GM18511 (cell line): Measurements from ENCODE around the gene GPS1.

Experiments used
- ATAC-seq: cut with Tn5 transposase; IDR thresholded peaks from one replicate; pipeline ENCODE4 v1.9.1; 2021; ENCODE audit warnings: mild to moderate bottlenecking, moderate library complexity; ENCODE audit not compliant: unreplicated experiment

GPS1 gene

DNA sequence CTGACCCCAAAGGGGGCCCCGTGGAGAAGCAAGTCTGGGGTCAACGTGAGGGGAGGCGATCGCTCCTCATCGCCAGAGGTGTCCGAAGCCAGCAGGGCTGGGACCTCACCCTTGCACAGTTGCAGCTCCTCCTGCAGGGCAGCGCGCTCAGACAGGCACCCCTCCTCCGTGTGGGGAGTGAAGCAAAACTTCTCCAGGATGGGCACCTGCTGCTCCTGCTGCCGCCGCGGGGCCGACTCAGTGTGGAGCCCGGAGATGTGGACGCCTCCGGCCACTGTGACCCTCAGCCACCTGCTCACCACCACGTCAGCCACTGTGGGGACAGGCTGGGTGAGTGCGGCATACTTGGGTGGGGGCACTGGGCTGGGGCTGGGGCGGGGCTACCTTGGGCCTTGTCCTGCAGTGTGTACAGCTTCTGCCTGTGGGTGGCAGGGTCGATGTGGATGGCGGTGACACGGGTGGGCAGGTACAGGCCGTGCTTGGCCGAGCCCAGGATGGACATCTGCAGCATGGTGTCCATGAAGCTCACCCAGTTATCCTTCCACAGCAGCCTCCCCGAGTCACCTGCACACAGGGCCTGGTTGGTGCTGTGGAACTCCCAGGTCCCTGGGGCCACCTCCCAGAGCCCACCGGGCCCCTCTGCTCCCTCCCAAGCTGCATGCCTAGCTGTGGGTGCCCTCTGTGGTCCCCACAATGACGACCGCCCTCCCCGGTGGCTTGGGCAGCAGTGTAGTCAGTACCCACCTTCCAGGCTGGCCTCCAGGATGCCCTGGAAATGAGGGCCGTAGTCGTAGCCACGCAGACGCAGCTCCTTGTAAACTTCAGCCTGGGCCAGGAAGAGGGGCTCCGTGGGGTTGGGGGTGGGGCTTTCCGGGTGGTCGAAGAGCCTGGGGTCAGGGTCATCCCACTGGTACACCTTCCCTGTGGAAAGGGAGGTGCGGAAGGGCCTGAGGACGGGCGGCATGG, 35.5 kb downstream of the GPS1 start:
- ATAC-seq: no peak

DNA sequence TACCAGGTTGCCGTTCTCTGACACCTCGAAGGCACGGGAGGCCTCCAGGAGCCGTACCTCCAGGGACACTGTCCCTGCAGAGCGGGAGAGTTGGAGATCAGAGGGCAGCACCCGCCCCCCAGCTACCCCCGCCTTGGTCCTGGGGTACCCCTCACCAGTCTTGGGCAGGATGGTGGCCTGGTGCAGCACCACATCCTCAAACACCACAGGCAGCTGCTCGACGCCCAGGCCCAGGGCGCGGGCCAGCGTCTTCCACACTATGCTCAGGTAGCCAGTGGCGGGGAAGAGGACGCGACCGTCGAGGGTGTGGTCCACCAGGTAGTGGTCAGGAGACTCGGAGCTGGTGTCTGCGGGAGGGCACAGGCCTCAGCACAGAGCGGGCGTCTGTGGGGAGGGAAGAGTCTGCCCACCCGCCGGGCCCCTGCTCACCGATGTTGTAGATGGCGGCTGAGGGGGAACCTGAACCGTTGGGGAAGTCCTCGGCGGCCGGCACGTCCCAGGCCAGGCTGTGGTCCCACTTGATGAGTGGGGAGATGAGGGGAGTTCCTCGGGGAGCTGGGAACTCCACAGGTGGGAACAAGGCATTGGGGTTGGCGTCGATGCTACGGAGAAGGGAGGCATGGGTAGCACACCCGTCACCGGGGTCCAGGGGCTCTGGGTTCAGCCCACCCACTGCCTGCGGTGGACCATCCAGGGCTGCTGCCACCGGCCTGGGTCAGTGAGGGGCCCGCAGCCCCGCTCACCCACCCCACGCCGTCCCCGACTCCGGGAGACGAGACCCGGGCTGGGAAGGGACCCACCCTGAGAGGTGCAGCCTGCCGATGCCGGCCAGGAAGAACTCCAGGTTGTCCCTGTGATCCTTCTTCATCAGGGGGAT, 36.5 kb downstream of the GPS1 start:
- no peak for ATAC-seq

- ATAC-seq: no peak
These were observed 37.4 kb downstream of the GPS1 start for GRCh38 chr17:82088838-82089722.

- ATAC-seq: no peak
These were observed 38.2 kb downstream of the GPS1 start for GRCh38 chr17:82089723-82090548.

- no peak for ATAC-seq
These were observed 39.0 kb downstream of the GPS1 start for GRCh38 chr17:82090549-82091263.

DNA sequence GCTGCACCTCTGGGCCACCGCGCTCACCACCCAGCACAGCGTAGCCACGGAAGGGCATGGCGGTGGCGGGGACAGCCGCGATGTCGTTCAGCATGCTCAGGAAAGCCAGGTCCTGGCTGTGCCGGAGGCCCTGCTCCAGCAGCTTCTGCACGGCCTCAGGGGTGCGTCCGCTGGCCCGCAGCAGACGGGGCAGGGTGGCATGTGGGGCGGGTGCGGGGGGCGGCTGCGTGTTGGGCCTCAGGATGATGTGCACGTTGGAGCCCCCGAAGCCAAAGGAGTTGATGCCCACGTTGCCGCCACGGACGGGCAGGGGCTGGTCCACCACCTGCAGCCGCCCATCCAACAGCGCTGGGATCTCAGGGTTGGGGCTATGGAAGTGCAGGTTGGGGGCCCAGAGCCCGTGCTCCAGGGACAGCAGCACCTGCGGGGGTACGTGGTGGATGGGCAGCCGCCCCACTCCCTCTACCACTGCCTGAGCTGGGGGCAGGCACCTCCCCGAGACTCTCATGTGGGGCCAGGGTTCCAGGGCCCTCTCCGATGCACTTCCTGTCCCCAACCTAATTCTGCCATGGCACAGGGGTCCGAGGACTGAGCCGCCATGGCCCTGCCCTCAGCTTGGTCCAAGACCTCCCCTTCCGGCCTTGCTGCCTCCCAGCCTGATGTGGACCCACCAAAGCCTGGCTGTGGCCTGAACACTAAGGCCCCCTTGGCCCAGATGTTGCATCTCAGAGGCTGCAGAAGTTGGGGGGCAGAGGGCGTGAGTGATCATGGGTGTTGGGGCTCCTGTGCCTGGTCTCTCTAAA, 39.8 kb downstream of the GPS1 start:
- no peak for ATAC-seq

GRCh38 chr17:82092094-82092586, 40.4 kb downstream of the GPS1 start:
- no peak for ATAC-seq

DNA sequence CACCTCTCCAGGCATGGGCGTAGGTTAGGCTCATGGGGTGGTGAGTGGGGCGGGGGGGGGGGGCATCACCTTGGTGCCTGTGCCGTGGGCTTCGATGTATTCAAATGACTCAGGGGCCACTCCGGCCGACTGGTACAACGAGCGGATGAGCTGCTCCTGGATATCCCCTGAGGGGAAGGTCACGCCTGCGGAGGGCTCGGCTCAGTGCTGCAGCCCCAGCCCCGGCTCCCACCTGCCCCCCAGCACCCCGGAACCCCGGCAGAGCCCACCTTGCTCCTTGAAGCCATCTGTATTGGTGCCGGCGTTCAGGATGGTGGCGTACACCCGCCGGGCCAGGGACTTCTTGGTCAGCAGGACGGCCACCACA, 40.9 kb downstream of the GPS1 start:
- ATAC-seq: no peak

- no peak for ATAC-seq
These were observed 41.5 kb downstream of the GPS1 start for GRCh38 chr17:82092995-82093751.

DNA sequence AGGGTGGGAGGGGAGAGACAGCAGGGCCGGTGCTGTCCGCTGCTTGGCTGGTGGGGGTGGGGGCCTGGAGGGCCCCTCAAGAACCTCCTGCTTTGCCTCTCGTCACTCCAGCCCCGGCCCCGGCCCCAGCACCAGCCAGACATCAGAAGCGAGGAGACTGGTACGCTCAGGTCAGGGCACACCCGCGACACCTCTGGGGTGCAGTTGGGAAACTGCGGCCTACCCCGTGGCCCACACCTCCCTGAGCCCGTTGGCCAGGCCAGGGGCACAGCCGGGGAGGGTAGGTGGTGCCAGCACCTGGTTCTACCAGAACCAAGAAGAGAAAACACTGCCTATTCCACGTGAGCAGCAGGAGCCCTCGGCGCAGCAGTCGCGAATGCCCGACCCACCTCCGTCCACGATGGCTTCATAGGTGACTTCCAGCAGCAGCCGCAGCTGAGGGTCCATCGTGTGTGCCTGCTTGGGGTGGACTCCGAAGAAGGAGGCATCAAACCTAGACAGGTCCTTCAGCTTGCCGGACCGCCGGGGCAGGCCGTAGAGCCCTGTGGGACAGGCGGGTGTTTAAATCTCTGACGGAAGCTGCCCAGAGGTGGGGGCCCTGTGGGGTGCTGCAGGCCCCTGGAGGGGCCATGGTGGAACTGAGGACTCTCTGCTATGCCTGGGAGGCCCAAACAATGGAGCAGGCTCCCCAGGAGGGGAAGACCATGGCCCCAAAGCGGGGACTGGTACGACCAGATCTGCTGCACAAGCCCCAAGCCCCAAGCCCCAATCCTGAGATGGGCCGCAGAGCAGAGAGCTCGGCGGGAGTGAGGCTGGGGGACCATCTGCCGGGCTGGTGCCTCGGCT, 43.5 kb downstream of the GPS1 start:
- ATAC-seq: no peak

- ATAC-seq: no peak
These were observed 44.3 kb downstream of the GPS1 start for GRCh38 chr17:82095777-82096708.

DNA sequence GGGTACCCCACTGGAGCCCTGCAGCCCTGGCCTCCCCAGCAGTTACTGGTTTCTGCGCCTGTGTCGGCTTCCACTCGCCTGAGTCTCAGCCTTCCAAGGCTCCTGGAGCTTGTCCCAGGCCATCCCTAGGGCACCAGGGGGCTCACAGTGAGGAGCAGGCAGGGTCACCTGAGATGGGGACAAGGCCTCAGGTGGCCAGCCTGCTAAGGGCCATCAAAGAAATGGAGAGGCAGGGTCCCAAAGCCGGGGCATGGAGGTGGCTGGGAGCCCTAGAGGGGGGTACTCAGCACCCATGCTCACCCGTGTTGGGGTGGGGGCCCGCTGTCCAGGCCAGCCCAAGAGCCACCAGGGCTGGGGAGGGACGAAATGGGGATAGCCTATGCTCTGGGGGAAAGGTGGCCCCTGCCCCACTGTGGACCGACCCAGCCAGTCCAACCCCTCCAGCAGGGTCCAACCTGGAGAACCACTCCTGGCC, 45.0 kb downstream of the GPS1 start:
- no peak for ATAC-seq

DNA sequence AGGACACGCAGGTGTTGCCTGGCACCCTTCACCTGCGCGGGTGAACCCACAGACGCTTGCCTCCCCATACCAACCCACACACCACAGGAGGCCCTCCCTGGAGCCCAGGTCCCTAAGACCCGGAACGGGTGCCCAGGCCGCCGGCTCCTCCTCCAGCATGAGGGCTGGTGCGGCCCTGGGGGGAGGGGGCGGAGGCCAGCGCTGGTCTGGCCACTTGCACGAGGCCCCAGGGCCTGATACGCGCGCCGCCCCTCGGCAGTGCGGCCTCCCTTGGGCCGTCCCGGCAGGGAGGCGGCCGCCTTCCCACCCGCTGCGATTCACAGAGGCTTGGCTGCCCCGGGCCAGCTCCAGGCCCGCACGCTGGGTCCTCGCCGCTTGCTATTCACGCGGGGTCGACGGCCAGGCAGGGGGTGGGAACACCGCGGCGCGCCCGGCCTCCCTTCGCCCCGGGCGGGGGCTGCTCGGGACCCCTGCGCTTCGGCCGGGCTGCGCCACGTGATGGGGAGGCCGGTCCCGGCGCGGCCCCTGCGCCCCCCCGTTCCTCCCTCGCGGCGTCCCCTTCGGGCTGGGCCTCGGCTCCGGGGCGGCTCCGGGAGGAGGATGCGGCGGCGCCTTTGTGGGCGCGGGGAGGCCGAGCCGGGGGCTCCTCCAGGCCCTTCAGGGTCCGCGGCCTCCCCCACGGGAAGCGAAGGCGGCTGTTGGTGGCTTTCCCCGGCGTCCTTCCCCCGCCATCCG, 45.7 kb downstream of the GPS1 start:
- ATAC-seq: peak; percentile 9

DNA sequence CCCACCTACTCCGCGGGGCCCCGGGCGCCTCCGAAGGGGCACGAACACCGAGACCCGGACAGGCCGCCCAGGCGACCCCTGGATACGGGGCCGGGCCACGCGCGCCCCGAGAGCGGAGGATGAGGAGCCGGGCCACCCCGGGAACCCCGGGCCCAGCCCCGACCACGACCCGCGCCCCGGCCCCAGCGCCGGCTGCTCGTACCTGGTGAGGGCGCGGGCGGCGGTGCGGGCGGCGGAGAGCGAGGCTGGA, 46.1 kb downstream of the GPS1 start:
- ATAC-seq: no peak
